H9 (cell line): ENCODE data around the gene CFAP91. TPM values are rescaled to one million over a fixed set of nuclear protein-coding genes. Genes with fewer than 3 reads are reported as not detected.

Experiments used
- DNase-seq: peaks from one replicate; pipeline ENCODE4 v3.0.0-alpha.2; 2017
- H2AFZ ChIP-seq: one replicate; pipeline ENCODE4 v1.6.1; 2013; ENCODE audit warnings: mild to moderate bottlenecking, low read length, control low read depth, moderate library complexity
- H2AK5ac ChIP-seq: 2 replicates; pipeline ENCODE4 v1.6.1; 2013; ENCODE audit warnings: low read length, control low read depth, mixed read lengths; ENCODE audit not compliant: insufficient read length
- H2BK120ac ChIP-seq: one replicate; pipeline ENCODE4 v1.6.1; 2013; ENCODE audit warnings: low read depth, mild to moderate bottlenecking, low read length, control low read depth, inconsistent platforms; ENCODE audit not compliant: poor library complexity, severe bottlenecking
- H2BK12ac ChIP-seq: 2 replicates; pipeline ENCODE4 v1.6.1; 2013; ENCODE audit warnings: low read length, control low read depth, mixed read lengths, low read depth; ENCODE audit not compliant: insufficient read length
- H2BK15ac ChIP-seq: 2 replicates; pipeline ENCODE4 v1.6.1; 2013; ENCODE audit warnings: low read depth, low read length, control low read depth
- H2BK20ac ChIP-seq: one replicate; pipeline ENCODE4 v1.6.1; 2013; ENCODE audit warnings: low read depth, mild to moderate bottlenecking, low read length, control low read depth, inconsistent platforms; ENCODE audit not compliant: poor library complexity, severe bottlenecking
- H2BK5ac ChIP-seq: 2 replicates; pipeline ENCODE4 v1.6.1; 2013; ENCODE audit warnings: low read length, control low read depth, mixed read lengths; ENCODE audit not compliant: insufficient read length
- H3K14ac ChIP-seq: 2 replicates; pipeline ENCODE4 v1.6.1; 2013; ENCODE audit warnings: low read length, control low read depth; ENCODE audit not compliant: insufficient read depth
- H3K18ac ChIP-seq: 2 replicates; pipeline ENCODE4 v1.6.1; 2013; ENCODE audit warnings: low read depth, mild to moderate bottlenecking, mixed read lengths, low read length, control low read depth; ENCODE audit not compliant: insufficient read length
- H3K23ac ChIP-seq: 2 replicates; pipeline ENCODE4 v1.6.1; 2013; ENCODE audit warnings: low read length, control low read depth, mixed read lengths, low read depth; ENCODE audit not compliant: insufficient read length
- H3K23me2 ChIP-seq: 2 replicates; pipeline ENCODE4 v1.6.1; 2013; ENCODE audit warnings: low read depth, mild to moderate bottlenecking, mixed read lengths, low read length, control low read depth; ENCODE audit not compliant: insufficient read length, poor library complexity, severe bottlenecking
- H3K27ac ChIP-seq: 2 replicates; pipeline ENCODE4 v1.5.1; 2013; ENCODE audit warnings: low read length, control low read depth, mixed read lengths, low read depth; ENCODE audit not compliant: insufficient read length
- H3K27me3 ChIP-seq: 2 replicates; pipeline ENCODE4 v1.6.1; 2013; ENCODE audit warnings: low read length, control low read depth, inconsistent platforms; ENCODE audit not compliant: insufficient read depth
- H3K4ac ChIP-seq: 2 replicates; pipeline ENCODE4 v1.6.1; 2013; ENCODE audit warnings: low read depth, mild to moderate bottlenecking, control low read depth, inconsistent platforms, low read length, moderate library complexity
- H3K4me1 ChIP-seq: 2 replicates; pipeline ENCODE4 v1.6.1; 2013; ENCODE audit warnings: low read length, control low read depth, inconsistent platforms; ENCODE audit not compliant: insufficient read depth
- H3K4me2 ChIP-seq: 2 replicates; pipeline ENCODE4 v1.6.1; 2013; ENCODE audit warnings: low read length, control low read depth, mixed read lengths; ENCODE audit not compliant: insufficient read length, insufficient read depth
- H3K56ac ChIP-seq: 2 replicates; pipeline ENCODE4 v1.6.1; 2013; ENCODE audit warnings: low read depth, mild to moderate bottlenecking, mixed read lengths, low read length, control low read depth; ENCODE audit not compliant: insufficient read length
- H3K79me1 ChIP-seq: 2 replicates; pipeline ENCODE4 v1.6.1; 2013; ENCODE audit warnings: low read depth, mild to moderate bottlenecking, moderate library complexity, low read length, control low read depth, inconsistent platforms; ENCODE audit not compliant: insufficient read depth, poor library complexity, severe bottlenecking
- H3K79me2 ChIP-seq: 2 replicates; pipeline ENCODE4 v1.6.1; 2013; ENCODE audit warnings: low read length, control low read depth, inconsistent platforms; ENCODE audit not compliant: insufficient read depth
- H3K9ac ChIP-seq: 2 replicates; pipeline ENCODE4 v1.6.1; 2013; ENCODE audit warnings: low read length, control low read depth, mixed read lengths; ENCODE audit not compliant: insufficient read length; ENCODE audit errors: extremely low read depth
- H3K9me3 ChIP-seq: one replicate; pipeline ENCODE4 v1.6.1; 2013; ENCODE audit warnings: low read depth, low read length, inconsistent platforms; ENCODE audit not compliant: control insufficient read depth
- H3T11ph ChIP-seq: one replicate; pipeline ENCODE4 v1.6.1; 2013; ENCODE audit warnings: mild to moderate bottlenecking, low read length, control low read depth, inconsistent platforms
- H4K20me1 ChIP-seq: one replicate; pipeline ENCODE4 v1.6.1; 2013; ENCODE audit not compliant: control insufficient read depth, insufficient read length, insufficient read depth
- H4K5ac ChIP-seq: 2 replicates; pipeline ENCODE4 v1.6.1; 2013; ENCODE audit warnings: low read depth, mild to moderate bottlenecking, mixed read lengths, low read length, control low read depth; ENCODE audit not compliant: insufficient read length
- H4K8ac ChIP-seq: replicated peaks from 2 replicates; pipeline ENCODE4 v1.6.1; 2013; ENCODE audit warnings: low read length, control low read depth, mixed read lengths, low read depth; ENCODE audit not compliant: insufficient read length
- H4K91ac ChIP-seq: 2 replicates; pipeline ENCODE4 v1.6.1; 2013; ENCODE audit warnings: low read depth, mild to moderate bottlenecking, moderate library complexity, mixed read lengths, low read length, control low read depth; ENCODE audit not compliant: insufficient read length
- H3K27ac Mint-ChIP-seq, 3 experiments: 2 replicates in 2 of 3; 3 replicates in 1 of 3; pipeline ENCODE4 v1.8.0; 2020 to 2021; ENCODE audit warnings: mixed read lengths in 3 of 3, mild to moderate bottlenecking in 1 of 3, moderate library complexity in 1 of 3
- H3K27me3 Mint-ChIP-seq: 2 replicates; pipeline ENCODE4 v1.8.0; 2021; ENCODE audit warnings: low read depth, mild to moderate bottlenecking, moderate library complexity, mixed read lengths
- H3K36me3 Mint-ChIP-seq, 3 experiments: 2 replicates in 2 of 3; 3 replicates in 1 of 3; pipeline ENCODE4 v1.8.0; 2020 to 2021; ENCODE audit warnings: low read depth in 3 of 3, mixed read lengths in 3 of 3; ENCODE audit not compliant: insufficient read depth in 1 of 3
- H3K4me1 Mint-ChIP-seq, 2 experiments: 2 replicates each; pipeline ENCODE4 v1.8.0; 2020; ENCODE audit warnings: mixed read lengths in 2 of 2
- H3K4me3 Mint-ChIP-seq, 2 experiments: 2 replicates in 1 of 2; 3 replicates in 1 of 2; pipeline ENCODE4 v1.8.0; 2020 to 2021; ENCODE audit warnings: mild to moderate bottlenecking in 2 of 2, mixed read lengths in 2 of 2, moderate library complexity in 1 of 2
- H3K9me3 Mint-ChIP-seq, 2 experiments: 2 replicates in 1 of 2; 3 replicates in 1 of 2; pipeline ENCODE4 v1.8.0; 2020; ENCODE audit warnings: mild to moderate bottlenecking in 2 of 2, mixed read lengths in 2 of 2, moderate library complexity in 1 of 2
- WGBS: extraction: QIAGEN DNeasy Blood & Tissue Kit; methylation state at CpG from one replicate; pipeline ENCODE4 v1.1.7; 2013; ENCODE audit warnings: missing lambda C conversion rate, low lambda C conversion rate, mixed read lengths; ENCODE audit not compliant: insufficient read length; ENCODE audit errors: extremely low coverage; 5-methylcytosine and 5-hydroxymethylcytosine counted together
- total RNA-seq: library from RNA; stranded (reverse); gene quantifications from 2 replicates; pipeline ENCODE4 v1.2.1, GENCODE V29; 2021
- TF ChIP-seq, protein P1 (sequence below): fragments of 200-600 bp; sonication (generic); conservative IDR thresholded peaks from 3 replicates; pipeline ENCODE4 v1.8.0; 2021; ENCODE audit warnings: antibody characterized with exemption, mild to moderate bottlenecking

The CFAP91 gene
- total RNA-seq, 1 experiment from 2014 or later = 2.3 TPM

DNA sequence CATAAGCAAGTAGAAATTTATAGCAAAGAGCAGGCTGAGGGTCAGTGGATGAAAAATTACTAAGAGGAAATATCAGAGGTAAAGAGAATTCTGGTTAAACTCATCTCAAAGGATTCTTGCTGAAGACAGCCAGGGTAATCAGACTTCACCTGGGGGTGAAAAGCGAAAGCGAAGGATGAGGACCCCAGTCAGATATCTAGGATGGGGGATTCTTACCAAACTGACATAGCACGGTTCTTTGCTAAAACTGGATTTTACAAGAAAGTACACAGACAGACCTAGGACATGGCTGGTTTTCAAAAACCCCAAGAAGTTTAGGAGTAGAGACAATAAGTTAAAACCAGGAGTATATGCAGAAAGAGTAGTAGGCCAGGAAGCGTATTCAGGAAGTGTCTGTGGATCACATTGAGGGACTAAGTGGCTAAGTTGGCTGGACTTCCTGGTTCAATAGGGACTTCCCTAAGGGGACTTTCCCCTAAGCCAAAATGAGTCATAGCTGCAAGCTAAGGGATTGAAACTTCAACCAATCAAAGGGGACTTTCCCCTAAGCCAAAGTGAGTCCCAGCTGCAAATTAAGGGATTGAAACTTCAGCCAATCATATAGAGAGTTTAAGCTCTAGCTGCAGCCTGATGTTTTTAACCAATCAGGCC is 2.4 kb upstream of the CFAP91 start:
- no peak overlapping the region for H3K27ac Mint-ChIP-seq

More for the DNA sequence above, 2.4 kb upstream of the CFAP91 start:
- DNase-seq = no peak
- H3K4me1 Mint-ChIP-seq = peaks cover 12 to 15% of the 10 kb centered on the region in 2 experiments; a peak in 3 of 4 replicates
- no peak overlapping the region for H3K4me3 Mint-ChIP-seq
- Histone ChIP-seq H3K14ac (no peak overlapping the region), H3K23me2 (peaks cover 6% of the 10 kb centered on the region), H4K8ac (no peak overlapping the region), H3T11ph (no peak overlapping the region), H3K79me2 (no peaks in the 10 kb centered on the region), H3K56ac (no peak overlapping the region), H2BK20ac (no peak overlapping the region), H2BK120ac (no peak overlapping the region), H4K91ac (no peak overlapping the region), H3K4me1 (no peaks in the 10 kb centered on the region; the same call in 1 of the 2 replicates), H3K79me1 (no peaks in the 10 kb centered on the region), H3K4ac (no peak overlapping the region), H2BK12ac (no peak overlapping the region), H2AK5ac (no peak overlapping the region), H3K23ac (no peak overlapping the region), H4K5ac (no peak overlapping the region), H2BK5ac (no peak overlapping the region), H3K4me2 (no peak overlapping the region), H2BK15ac (no peak overlapping the region), H3K27me3 (peaks cover 6% of the 10 kb centered on the region; the same call in 1 of the 2 replicates), H3K18ac (no peak overlapping the region), H3K9me3 (no peaks in the 10 kb centered on the region), H3K27ac (no peak overlapping the region), H4K20me1 (no peaks in the 10 kb centered on the region), H3K9ac (no peak overlapping the region), H2AFZ (no peak overlapping the region)
- H3K36me3 Mint-ChIP-seq = peaks cover 0 to 2% (median 0%) of the 10 kb centered on the region in 3 experiments; a peak in 1 of 7 replicates
- WGBS = no CpG with 5 or more reads among the region's 4 CpGs
- peaks cover 0 to 3% of the 10 kb centered on the region in 2 experiments; a peak in 2 of 5 replicates for H3K9me3 Mint-ChIP-seq
- peaks cover 19% of the 10 kb centered on the region for H3K27me3 Mint-ChIP-seq
- TF ChIP-seq, protein P1, sequence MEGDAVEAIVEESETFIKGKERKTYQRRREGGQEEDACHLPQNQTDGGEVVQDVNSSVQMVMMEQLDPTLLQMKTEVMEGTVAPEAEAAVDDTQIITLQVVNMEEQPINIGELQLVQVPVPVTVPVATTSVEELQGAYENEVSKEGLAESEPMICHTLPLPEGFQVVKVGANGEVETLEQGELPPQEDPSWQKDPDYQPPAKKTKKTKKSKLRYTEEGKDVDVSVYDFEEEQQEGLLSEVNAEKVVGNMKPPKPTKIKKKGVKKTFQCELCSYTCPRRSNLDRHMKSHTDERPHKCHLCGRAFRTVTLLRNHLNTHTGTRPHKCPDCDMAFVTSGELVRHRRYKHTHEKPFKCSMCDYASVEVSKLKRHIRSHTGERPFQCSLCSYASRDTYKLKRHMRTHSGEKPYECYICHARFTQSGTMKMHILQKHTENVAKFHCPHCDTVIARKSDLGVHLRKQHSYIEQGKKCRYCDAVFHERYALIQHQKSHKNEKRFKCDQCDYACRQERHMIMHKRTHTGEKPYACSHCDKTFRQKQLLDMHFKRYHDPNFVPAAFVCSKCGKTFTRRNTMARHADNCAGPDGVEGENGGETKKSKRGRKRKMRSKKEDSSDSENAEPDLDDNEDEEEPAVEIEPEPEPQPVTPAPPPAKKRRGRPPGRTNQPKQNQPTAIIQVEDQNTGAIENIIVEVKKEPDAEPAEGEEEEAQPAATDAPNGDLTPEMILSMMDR = no peak
